NCI-H748 treated with DMSO at 0.1 percent for 48 hours (cell line): ENCODE results near the gene NFIB.
A peak's percentile ranks its signal among the peaks of the same experiment; 100 is the strongest.

ENCODE experiments used
- DNase-seq: peaks from one replicate; lab custom pipeline; 2025; lab: John Stamatoyannopoulos, UW

NFIB gene

DNA sequence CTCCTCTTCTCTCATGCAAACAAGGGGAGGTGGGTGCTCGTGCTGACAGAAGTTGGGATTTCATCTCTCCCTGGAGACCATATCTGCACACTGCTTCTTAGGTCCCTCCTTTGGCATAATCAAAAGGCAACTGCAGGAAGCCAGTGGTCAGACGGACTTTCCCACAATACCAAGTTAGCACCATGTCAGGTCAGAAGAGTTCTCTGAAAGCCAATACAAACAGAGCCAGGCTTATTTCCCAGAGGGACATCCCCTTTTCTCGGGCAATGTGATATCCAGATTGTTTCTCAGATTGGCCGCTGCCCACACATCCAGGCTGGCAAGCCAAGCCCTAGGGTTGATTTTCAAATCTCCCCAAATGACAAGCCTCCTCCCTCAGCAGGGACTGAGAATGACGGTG, 241.1 kb downstream of the NFIB start:
- DNase-seq = no peak

DNA sequence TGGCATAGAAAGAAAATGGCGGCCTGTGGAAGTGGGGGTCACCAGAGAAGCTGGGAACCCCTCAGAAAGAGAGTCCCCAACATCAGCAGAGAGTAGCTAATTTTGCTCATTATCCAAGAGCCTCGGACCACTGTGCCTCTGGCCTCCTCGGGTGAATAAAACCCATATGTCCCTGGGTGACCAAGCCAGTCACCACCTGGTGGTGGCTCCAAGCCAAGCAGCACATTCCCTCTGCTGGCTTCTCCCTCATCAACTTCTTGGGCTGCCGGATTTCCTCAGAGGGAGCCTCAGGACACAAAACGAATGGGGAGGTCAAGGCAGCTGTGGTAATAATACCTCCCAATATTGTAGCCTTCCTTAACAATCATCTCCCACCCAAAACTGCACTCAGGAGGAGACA, 242.5 kb downstream of the NFIB start:
- DNase-seq = no peak

DNA sequence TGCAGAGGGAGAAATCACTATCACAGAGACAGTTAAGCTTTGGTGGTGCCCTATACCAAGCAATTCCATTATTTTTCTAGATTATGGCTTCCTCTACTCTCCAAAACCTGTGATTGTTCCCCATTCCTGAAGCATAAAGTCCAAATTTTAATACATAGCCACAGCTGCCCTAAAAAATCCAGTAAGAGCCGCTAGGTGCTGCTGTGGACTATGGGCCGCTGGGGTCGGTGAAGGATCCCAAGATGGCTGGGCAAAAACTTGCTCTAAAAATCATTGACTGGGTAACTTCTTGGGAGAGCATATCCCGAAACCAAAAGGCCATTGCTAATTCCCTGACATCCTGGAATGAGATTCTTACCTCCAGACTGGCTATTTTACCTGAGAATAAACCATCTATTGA, 245.3 kb downstream of the NFIB start:
- DNase-seq = no peak

DNA sequence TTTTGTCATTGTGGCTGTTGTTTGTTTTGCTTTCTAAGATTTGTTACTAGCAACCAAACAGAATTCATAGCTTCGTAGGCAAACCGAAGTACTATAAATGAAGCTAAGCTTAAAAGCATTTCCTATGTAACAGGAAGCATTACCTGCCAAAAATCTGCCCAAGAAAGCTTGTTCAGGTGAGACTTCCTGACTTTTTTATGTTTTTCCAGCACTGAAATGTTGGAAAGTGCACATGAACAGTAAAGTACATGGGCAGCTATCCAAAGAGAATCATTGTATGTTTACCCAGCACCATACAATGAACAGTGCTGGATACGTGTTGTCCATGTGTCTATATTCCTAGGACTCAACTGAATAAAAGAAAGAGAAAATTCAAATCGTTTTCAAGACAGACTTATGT, 247.1 kb downstream of the NFIB start:
- DNase-seq = peak; percentile 15

DNA sequence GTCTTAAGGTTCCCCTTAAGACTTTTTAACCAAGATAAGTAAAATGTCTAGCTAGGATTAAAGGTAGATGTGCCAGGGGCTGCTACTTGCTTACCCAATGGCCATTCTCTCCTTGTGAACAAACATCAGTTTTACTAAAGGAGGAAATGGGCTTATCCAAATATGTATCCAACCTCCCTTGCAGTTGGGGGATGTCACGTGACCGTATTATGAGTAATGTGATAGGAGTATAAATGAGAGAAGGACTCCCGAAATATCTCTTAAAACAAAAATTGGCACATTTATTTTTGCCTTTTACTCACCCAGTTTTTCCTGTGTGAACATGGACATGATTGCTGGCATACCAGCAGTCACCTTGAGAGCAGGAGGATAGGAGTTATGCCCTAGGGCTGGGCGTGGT, 247.9 kb downstream of the NFIB start:
- no peak for DNase-seq

DNA sequence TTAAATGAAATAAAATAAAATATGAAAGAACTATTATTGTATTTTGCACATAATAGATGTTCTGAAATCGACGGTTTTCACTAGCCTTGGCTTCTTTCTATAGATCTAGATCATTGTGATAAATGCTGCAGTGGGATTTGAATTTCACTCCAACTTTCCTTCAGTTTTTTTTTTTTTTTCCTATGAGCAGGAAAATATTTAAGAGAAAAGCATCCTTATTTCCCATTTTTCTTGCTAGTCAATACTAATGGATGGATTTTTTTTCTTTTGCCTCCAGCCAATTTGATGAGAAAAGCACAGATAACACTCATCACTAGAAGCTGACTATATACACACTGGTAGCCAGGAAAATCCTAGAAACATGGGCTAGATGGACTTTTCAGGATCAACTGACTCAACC, 249.0 kb downstream of the NFIB start:
- no peak for DNase-seq

DNA sequence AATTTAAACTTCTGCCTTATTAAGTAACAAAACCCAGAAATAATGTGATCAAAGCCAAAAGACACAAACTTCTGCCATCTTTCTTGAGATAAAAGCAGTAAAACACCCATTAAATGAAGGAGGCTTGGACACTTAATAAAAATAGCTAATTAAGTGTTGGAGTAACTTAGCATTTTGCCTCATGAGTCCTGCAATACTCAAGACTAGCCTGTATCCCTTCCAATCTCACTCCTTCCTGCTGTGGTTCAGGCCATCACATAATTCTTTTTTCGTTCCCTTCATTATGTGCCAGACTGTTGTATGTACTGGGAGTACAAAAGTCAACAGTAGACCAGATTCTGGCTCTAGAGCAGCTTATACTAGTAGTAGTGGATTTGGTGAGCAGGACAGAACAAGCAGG, 250.2 kb downstream of the NFIB start:
- no peak for DNase-seq

DNA sequence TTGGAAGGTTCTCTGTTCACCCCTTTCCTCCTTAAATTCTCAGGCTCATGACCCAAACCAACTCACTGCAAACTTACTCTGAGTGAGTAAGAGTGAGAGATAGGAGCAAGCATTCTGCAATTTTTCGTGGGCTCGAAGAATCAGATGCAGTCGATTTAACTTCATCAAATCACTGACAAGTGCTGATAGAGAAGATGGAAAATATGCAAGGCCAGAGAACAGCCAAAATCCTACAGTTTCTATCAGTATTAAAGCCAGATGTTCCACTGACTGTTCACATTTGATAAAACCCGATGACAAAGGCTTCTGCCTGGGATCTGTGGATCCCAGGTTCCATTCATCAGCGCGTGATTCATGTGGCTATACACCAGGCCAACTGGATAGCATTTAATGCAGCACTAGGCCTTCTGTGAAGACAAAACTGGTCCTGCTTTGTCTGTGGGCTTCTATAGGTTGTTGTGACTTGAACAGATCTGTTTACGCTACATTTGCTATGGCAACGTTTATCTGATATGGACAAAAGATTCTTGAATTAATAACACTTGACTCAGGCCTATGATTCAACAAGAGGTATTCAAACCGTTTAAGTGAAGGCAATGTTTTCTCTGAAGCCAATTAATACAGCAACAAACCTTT, 251.2 kb downstream of the NFIB start:
- peak; percentile 83 for DNase-seq

DNA sequence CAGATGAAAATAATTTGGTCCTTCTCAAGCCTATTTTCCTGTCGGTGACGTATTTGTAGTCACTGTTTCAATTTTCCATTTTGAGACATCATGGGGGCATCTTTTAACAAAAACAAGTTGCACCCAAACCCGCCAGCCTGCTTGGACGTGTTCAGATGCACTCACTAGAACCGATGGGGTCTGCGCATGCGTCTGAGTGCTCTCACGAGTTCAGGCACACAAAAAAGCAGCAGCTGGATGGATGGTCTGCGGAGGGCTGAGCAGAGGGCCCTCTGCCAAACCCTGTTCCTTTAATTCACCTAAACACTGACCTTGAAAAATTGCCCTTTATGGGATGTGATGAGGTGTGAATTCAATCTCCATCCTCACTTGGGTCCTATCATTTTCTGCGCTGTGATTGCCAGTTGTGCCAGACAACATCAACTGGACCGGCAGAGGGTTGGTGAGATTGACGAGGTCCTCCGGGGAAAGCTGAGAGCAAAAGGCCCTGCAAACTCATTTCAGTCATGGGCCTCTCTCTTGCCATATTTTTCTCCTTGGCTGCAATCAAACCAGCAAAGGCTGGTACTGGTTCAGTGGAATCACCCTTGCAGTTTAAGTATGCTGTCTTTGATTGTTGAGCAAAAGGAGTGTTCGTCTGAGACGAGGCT, 251.9 kb downstream of the NFIB start:
- no peak for DNase-seq

DNA sequence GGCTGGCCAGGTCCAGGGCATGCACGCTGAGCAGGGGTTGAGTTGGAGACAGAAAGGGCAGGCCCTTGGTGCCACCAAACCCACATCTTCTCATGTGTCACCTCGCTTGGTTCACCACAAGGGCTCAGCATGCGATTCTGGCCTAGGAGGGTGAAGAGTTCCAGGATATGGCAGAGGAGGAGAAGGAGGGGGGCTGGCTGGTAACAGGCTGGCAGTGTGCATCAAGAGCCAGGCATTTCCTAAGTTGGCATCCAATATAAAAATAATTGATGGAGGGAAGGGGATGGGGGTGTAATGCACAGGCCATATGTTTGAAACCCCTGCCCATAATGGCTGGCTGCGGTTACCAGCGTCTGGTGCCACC, 255.6 kb downstream of the NFIB start:
- DNase-seq = no peak

DNA sequence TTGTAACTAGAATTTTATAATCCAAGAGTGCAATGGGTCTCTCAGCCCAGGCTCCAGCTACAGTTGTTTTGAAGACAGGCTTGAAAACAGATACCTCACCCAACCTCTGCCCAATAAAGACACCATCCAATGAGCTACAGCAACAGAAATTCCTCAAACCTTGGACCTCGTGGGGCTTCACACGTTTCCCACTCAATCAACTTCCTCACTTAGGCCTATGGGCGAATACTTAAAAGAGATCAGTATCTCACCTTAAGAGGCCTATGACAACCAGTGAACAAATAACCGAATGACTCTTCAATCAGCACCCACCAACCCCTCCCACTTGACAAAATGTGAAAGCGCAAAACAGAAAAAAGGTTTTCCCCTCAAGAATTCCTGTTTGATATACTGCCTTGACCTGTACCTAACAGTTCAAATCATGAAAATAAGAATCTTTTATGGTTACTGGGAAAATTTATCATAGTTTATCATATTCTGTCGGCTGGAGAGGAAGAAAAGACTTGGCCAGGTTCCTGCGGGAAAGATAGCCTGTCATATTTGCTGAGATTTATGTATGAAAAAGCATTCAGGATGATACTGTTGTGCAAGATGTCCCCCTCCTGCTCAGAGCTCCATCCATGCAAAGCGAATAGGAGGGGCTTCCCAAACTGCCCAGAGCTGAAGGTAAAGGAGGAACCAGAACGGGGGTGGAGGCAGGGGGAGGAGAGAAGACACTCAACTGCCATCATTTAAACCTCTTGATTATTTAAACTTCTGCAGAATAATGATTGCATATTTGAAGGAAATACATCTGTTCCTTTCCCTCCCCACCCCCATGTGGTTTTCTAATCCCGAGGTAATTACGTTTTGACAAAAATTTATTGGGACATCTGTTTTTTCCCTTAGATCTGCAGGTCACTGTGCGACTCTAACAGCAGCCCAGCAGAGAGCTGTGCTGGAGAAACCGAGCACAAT, 256.3 kb downstream of the NFIB start:
- DNase-seq = no peak

DNA sequence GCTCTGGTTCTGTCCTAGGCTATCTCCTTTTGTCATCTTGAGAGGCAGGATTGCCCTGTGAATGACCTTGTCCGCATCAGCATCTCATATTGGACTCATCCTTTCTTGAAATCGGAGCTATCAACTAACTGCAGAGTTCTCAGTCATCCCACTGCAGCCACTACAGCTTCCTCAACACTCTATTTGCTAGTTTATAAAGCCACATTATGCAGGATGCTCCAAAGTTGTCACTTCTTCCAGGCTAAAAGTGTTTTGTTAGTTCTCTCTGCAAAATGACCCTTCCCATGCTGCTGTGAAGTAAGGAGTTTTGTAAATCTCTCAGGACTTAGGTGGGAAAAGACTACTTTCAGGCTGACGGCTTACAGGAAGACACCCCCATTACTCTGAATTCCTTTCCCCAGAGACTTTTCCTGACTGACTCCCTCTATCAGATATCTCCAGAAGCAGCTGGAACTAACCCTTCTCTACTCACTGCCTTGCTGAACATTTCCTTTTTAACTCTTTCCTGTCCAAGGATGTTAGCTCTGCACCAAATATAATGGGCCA, 257.6 kb downstream of the NFIB start:
- no peak for DNase-seq

DNA sequence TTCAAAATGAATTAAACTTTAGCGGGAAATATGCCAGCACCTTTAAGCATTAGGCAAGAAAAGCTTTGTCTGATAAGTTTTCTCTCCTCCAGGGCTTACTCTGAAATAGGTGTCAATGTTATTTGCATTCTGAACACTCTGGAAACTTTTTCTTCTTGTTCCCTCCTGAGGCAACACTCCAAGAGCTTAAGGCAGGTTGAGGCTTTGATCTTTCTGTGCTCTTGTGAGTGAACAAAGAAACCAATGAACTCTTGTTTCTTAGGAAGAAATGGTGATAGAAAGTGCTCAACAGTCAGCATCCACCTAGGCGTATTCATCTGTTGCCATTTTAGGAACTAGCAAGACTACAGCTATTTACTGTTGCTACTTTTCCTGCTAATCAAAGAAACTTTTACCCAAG, 259.8 kb downstream of the NFIB start:
- no peak for DNase-seq

DNA sequence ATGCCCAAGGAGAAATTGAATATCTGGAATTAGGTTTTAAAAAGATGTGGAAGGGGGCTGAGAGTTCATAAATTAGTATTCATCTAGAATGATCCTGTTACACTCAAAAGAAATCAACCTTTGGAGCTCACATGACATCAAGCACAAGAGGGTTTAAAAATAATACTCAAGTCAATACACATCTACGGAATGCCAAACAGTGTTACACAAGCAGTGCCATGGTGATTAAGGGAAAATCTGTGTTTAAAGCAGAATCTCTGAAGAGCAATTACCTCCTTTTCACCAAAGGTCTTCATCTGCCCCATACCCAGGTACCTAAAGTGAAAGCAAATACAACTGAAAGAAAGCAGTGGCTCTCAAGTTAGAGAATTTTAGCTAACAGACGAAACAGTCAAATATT, 261.6 kb downstream of the NFIB start:
- no peak for DNase-seq

DNA sequence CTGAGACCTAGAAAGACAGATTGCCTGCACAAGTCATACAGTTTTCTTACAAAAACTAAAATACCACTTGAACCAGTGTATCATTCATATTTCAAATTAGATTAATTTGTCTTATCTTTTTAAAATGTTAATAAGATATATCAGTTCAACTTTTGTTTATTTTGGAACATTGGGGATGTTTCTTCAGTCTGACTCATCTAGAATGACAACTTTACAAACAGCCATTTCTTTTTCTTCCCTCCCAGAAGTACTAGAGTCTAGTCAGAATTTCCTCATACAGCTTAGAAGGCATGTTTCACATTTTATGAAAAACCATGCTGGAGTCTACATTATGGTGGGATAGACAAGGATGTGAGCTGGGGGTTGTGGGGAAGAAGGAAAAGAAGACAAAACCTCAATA, 262.5 kb downstream of the NFIB start:
- DNase-seq = no peak

DNA sequence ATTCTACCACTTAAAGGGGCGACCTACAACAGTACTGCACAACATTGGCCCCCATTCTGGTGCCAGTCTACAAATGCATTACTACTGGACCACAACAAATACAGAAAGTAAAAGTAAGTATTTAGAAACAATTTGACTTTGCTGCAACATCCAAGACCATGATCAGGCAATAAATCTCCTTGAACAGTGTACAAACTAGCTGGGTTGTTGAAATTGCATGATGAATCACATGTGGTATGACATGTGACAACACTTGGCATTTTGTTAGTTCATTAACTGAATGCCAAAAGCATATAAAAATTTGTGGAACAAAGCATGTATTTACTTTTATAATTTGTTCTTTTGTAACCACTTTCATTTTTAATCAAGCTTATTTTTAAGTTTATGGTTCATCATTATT, 270.5 kb downstream of the NFIB start:
- DNase-seq = no peak

DNA sequence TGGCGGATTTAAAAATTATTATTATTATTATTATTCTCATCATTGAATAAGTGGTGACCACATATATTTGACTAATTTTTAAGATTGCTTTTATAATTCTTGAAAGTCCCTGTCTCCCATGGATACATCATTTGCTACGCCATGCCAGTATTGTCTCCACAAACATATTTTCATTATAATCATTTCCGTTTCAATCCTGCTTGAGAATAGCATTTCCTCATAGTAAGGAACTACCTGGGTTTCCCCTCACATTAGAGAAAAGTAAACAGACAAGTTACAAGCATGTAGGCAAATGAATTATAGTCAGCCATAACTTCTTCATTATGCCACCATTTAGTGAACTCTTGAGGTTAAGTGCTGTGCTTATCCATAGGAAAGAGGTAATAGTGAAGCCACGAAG, 276.6 kb downstream of the NFIB start:
- DNase-seq = no peak

DNA sequence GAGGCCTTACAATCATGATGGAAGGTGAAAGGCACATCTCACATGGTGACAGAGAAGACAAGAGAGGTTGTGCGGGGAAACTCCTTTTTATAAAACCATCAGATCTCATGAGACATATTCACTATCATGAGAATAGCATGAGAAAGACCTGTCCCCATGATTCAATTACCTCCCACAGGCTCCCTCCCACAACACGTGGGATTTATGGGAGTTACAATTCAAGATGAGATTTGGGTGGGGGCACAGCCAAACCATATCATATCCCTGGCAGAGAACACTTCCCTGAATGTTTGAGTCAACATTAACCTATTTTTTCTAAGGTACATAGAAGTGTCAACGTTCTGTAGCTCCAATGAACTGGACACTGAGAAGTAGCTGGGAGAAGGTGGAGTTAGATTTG, 280.9 kb downstream of the NFIB start:
- DNase-seq = no peak
